Activated CD4-positive, alpha-beta T cell treated with anti-CD3 and anti-CD28 coated beads, Interleukin-2, Interleukin-6, amounts not matched to agents 100 ng/mL and 50 ng/mL, durations not matched to agents 16 hours and 8 hours (primary cell): Measurements from ENCODE around the gene PCDHGB6.
A peak's percentile ranks its signal among the peaks of the same experiment; 100 is the strongest.
"Not testable (repeated sequence)": the region's sequence is repeated elsewhere in the genome, so short reads cannot be mapped to it uniquely, and the experiment has no call there.

ENCODE experiments used
- DNase-seq: peaks from one replicate; pipeline ENCODE4 v3.0.0-alpha.2; 2020

Gene PCDHGB6

DNA sequence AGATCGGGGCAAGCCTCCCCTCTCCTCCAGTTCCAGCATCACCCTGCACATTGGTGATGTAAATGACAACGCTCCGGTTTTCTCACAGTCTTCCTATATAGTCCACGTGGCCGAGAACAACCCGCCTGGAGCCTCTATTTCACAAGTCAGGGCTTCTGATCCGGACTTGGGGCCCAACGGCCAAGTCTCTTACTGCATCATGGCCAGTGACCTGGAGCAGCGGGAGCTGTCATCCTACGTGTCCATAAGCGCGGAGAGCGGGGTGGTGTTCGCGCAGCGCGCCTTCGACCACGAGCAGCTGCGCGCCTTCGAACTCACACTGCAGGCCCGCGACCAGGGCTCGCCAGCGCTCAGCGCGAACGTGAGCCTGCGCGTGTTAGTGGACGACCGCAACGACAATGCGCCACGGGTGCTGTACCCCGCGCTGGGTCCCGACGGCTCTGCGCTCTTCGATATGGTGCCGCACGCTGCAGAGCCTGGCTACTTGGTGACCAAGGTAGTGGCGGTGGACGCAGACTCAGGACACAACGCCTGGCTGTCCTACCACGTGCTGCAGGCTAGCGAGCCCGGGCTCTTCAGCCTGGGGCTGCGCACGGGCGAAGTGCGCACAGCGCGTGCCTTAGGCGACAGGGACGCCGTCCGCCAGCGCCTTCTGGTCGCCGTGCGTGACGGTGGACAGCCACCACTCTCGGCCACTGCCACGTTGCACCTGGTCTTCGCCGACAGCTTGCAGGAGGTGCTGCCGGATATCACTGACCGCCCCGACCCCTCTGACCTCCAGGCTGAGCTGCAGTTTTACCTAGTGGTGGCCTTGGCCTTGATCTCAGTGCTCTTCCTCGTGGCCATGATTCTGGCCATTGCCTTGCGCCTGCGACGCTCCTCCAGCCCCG, 18.4 kb upstream of the PCDHGB6 start:
- no peak for DNase-seq

DNA sequence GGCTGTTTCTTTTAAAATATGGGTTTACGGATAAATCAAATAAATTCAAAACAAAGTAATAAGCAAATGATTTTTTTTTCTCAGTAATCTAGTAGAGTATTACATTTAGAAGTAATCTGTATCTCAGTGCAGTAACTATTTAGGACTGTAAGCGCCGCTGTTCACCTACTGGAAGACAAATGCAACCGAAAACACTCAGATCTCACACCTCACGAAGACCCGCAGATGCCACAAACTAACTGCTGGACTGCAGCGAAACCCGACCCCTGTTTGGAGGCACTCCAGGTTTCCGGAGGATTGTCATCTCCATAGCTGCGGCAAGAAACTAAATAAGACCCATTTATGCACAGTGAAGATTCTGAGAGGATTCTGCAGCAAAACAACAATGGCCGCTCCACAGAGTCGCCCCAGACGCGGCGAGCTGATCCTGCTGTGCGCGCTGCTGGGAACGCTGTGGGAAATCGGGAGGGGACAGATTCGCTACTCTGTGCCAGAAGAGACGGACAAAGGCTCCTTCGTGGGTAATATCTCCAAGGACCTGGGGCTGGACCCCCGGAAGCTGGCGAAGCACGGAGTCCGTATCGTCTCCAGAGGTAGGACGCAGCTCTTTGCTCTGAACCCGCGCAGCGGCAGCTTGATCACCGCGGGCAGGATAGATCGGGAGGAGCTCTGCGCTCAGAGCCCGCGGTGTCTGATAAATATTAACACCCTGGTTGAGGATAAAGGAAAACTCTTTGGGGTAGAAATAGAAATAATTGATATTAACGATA, 15.2 kb upstream of the PCDHGB6 start, which contains the start of gene PCDHGA8:
PCDHGA8 (plus strand) TSS at position 205 of the 770 bp plus-strand sequence; CDS start at position 386, 181 bp downstream.
- no peak for DNase-seq

DNA sequence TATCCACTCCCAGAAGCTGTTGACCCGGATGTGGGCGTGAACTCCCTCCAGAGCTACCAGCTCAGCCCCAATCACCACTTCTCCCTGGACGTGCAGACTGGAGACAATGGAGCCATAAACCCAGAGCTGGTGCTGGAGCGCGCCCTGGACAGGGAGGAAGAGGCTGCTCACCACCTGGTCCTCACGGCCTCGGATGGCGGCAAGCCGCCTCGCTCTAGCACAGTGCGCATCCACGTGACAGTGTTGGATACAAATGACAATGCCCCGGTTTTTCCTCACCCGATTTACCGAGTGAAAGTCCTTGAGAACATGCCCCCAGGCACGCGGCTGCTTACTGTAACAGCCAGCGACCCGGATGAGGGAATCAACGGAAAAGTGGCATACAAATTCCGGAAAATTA, 14.6 kb upstream of the PCDHGB6 start:
- DNase-seq, result no peak

DNA sequence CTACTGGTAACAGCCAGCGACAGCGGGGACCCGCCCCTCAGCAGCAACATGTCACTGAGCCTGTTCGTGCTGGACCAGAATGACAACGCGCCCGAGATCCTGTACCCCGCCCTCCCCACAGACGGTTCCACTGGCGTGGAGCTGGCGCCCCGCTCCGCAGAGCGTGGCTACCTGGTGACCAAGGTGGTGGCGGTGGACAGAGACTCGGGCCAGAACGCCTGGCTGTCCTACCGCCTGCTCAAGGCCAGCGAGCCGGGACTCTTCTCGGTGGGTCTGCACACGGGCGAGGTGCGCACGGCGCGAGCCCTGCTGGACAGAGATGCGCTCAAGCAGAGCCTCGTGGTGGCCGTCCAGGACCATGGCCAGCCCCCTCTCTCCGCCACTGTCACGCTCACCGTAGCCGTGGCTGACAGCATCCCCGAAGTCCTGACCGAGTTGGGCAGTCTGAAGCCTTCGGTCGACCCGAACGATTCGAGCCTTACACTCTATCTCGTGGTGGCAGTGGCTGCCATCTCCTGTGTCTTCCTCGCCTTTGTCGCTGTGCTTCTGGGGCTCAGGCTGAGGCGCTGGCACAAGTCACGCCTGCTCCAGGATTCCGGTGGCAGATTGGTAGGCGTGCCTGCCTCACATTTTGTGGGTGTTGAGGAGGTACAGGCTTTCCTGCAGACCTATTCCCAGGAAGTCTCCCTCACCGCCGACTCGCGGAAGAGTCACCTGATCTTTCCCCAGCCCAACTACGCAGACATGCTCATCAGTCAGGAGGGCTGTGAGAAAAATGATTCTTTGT, 13.2 kb upstream of the PCDHGB6 start:
- not testable (repeated sequence) for DNase-seq

DNA sequence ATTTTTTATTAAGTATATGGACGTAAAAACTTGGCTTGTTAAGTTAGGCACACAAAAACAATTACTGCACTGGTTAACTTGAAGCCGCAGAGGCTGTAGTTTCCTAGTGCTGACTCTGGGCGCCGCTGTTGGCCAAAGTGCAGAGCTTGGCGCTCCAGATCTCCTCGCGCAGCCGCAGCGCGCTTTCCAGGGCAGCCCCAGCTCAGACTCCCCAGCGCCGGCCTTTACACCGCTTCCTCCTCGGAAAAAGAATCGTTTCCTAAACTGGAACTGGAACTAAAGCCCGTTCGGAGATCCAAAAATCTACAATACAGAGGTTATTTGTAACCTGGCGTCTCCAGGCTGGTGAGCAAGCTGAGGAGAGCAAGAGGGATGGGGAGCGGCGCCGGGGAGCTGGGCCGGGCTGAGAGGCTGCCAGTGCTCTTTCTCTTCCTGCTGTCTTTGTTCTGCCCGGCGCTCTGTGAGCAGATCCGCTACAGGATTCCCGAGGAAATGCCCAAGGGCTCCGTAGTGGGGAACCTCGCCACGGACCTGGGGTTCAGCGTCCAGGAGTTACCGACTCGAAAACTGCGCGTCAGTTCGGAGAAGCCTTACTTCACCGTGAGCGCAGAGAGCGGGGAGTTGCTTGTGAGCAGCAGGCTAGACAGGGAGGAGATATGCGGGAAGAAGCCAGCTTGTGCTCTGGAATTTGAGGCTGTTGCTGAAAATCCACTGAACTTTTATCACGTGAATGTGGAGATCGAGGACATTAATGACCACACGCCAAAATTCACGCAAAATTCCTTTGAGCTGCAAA, 9.9 kb upstream of the PCDHGB6 start, which contains the start of gene PCDHGB5:
PCDHGB5 (plus strand) TSS at position 192 of the 796 bp plus-strand sequence; CDS start at position 373, 181 bp downstream.
- DNase-seq, result peak; percentile 58

DNA sequence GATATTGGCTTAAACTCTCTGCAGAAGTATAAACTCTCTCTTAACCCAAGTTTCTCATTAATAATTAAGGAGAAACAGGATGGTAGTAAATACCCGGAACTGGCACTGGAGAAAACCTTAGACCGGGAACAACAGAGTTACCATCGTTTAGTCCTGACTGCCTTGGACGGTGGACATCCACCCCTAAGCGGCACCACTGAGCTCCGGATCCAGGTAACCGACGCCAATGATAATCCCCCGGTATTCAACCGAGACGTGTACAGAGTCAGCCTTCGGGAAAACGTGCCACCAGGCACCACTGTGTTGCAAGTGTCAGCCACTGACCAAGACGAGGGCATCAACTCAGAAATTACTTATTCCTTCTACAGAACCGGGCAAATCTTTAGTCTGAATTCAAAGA, 9.2 kb upstream of the PCDHGB6 start:
- no peak for DNase-seq

DNA sequence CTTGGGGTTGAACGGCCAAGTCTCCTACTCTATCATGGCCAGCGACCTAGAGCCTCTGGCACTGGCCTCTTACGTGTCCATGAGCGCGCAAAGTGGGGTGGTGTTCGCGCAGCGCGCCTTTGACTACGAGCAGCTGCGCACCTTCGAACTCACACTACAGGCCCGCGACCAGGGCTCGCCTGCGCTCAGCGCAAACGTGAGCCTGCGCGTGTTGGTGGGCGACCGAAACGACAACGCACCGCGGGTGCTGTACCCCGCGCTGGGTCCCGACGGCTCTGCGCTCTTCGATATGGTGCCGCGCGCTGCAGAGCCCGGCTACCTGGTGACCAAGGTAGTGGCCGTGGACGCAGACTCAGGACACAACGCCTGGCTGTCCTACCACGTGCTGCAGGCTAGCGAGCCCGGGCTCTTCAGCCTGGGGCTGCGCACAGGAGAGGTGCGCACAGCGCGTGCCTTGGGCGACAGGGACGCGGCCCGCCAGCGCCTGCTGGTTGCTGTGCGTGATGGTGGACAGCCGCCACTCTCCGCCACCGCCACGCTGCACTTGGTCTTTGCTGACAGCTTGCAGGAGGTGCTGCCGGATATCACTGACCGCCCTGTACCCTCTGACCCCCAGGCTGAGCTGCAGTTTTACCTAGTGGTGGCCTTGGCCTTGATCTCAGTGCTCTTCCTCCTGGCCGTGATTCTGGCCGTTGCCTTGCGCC, 8.1 kb upstream of the PCDHGB6 start:
- DNase-seq, result no peak

DNA sequence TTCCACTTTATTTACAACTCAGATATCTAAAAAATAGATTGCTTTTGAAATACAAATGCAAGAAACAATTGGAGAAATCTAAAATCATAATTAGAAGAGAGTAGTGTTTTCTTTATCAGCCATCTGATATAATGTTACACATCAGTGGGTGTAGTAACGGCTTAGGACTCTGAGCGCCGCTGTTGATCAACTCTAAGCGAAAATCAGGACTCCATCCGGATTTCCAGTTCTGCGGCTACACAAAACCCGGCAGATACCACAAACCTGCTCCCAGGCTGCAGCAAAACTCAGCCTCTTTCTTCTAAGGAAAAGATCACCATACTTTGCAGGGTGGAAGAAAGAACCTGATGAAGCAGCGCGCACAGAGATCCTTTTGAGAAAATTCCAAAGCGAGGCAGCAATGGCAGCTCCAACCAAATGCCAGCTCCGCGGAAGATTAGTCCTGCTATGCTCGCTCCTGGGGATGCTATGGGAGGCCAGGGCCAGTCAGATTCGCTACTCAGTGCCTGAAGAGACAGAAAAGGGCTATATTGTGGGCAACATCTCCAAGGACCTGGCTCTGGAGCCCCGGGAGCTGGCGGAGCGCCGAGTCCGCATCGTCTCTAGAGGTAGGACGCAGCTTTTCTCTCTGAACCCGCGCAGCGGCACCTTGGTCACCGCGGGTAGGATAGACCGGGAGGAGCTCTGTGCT, 5.1 kb upstream of the PCDHGB6 start, which contains the start of gene PCDHGA9:
PCDHGA9 (plus strand) TSS at position 226 of the 691 bp plus-strand sequence; CDS start at position 401, 175 bp downstream.
- peak; percentile 15 for DNase-seq

DNA sequence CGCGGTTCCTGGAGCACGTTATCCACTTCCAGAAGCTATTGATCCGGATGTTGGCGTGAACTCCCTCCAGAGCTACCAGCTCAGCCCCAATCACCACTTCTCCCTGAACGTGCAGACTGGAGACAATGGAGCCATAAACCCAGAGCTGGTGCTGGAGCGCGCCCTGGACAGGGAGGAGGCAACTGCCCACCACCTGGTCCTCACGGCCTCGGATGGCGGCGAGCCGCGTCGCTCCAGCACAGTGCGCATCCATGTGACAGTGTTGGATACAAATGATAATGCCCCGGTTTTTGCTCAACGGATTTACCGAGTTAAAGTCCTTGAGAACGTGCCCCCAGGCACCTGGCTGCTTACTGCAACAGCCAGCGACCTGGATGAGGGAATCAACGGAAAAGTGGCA, 4.4 kb upstream of the PCDHGB6 start:
- DNase-seq, result no peak

DNA sequence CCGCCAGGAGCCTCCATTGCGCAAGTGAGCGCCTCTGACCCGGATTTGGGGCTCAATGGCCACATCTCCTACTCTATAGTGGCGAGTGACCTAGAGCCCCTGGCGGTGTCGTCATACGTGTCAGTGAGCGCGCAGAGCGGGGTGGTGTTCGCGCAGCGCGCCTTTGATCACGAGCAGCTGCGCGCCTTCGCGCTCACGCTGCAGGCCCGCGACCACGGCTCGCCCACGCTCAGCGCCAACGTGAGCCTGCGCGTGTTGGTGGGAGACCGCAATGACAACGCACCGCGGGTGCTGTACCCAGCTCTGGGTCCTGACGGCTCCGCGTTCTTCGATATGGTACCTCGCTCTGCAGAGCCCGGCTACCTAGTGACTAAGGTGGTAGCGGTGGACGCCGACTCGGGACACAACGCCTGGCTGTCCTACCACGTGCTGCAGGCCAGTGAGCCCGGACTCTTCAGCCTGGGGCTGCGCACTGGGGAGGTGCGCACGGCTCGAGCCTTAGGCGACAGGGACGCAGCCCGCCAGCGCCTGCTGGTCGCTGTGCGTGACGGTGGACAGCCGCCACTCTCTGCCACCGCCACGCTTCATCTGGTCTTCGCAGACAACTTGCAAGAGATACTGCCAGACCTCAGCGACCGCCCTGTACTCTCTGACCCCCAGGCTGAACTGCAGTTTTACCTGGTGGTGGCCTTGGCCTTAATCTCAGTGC, 1.9 kb downstream of the PCDHGB6 start:
- DNase-seq, result no peak

DNA sequence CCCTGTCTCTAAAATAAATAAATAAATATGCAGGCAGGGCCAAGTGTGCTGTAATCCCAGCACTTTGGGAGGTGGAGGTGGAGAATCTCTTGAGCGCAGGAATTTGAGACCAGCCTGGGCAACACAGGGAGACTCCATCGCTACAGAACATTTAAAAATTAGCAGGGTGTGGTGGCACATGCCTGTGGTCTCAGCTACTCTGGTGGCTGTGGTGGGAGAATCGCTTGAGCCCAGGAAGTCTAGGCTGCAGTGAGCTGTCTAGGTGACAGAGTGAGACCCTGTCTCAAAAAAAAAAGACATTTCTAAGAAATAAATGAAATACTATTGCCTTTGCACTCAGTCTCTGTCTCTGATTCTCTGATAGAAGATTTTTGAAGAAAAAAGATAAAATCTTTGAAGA, 3.8 kb downstream of the PCDHGB6 start:
- no peak for DNase-seq

DNA sequence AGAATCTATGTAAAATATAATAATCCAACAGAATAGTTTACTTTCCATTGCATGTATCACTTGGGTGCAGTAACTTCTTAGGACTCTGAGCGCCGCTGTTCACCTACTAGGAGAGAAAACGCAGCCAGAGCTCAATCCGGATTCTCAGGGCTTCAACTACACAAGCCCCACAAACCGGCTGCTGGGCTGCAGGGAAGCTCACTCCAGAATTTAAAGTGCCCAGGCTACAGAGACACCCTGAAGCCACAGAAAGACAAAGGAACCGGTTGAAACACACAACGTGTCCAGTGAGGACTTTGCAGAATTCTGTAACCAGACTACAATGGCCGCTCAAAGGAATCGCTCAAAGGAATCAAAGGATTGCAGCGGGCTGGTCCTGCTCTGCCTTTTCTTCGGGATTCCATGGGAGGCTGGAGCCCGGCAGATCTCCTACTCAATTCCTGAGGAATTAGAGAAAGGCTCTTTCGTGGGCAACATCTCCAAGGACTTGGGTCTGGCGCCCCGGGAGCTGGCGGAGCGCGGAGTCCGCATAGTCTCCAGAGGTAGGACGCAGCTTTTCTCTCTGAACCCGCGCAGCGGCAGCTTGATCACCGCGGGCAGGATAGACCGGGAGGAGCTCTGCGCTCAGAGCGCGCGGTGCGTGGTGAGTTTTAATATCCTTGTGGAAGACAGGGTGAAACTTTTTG, 5.2 kb downstream of the PCDHGB6 start, which contains the start of gene PCDHGA10:
PCDHGA10 (plus strand) TSS at position 134 of the 686 bp plus-strand sequence; CDS start at position 323, 189 bp downstream.
- DNase-seq, result peak; percentile 64

DNA sequence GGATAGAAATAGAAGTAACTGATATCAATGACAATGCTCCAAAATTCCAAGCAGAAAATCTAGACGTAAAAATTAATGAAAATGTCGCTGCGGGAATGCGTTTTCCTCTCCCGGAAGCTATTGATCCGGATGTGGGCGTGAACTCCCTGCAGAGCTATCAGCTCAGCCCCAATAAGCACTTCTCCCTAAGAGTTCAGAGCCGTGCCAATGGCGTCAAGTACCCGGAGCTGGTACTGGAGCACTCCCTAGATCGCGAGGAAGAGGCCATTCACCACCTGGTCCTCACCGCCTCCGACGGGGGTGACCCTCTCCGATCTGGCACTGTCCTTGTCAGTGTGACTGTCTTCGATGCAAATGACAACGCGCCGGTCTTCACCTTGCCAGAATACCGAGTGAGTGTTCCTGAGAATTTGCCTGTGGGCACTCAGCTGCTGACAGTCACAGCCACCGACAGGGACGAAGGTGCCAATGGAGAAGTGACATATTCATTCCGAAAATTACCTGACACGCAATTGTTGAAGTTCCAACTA, 5.8 kb downstream of the PCDHGB6 start:
- DNase-seq, result no peak

DNA sequence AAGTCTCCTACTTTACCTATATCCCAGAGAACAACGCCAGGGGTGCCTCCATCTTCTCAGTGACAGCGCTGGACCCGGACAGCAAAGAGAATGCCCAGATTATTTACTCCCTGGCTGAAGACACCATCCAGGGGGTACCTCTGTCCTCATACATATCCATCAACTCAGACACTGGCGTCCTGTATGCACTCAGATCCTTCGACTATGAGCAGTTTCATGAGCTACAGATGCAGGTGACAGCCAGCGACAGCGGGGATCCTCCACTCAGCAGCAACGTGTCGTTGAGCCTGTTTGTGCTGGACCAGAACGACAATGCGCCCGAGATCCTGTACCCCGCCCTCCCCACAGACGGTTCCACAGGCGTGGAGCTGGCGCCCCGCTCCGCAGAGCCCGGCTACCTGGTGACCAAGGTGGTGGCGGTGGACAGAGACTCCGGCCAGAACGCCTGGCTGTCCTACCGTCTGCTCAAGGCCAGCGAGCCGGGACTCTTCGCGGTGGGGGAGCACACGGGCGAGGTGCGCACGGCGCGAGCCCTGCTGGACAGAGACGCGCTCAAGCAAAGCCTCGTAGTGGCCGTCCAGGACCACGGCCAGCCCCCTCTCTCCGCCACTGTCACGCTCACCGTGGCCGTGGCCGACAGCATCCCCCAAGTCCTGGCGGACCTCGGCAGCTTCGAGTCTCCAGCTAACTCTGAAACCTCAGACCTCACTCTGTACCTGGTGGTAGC, 6.9 kb downstream of the PCDHGB6 start:
- DNase-seq, result not testable (repeated sequence)

DNA sequence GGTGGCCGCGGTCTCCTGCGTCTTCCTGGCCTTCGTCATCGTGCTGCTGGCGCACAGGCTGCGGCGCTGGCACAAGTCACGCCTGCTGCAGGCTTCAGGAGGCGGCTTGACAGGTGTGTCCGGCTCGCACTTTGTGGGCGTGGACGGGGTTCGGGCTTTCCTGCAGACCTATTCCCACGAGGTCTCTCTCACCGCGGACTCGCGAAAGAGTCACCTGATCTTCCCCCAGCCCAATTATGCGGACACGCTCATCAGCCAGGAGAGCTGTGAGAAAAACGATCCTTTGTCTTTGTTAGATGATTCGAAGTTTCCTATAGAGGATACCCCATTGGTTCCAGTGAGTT, 7.4 kb downstream of the PCDHGB6 start:
- not testable (repeated sequence) for DNase-seq

DNA sequence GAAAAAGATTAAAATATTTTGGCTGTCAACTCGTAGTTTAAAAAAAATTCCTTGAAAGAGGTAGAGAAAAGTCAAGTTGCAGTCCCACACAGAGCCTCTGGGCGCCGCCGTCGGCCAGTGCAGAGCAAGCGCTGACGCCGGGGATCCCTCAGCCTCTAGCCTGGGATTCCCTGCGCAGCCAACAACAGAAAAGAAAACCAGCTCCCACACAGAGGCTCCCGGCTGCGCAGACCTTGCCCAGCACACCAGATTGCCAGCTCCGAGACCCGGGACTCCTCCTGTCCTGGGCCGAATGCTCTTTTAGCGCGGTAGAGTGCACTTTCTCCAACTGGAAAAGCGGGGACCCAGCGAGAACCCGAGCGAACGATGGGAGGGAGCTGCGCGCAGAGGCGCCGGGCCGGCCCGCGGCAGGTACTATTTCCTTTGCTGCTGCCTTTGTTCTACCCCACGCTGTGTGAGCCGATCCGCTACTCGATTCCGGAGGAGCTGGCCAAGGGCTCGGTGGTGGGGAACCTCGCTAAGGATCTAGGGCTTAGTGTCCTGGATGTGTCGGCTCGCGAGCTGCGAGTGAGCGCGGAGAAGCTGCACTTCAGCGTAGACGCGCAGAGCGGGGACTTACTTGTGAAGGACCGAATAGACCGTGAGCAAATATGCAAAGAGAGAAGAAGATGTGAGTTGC, 9.8 kb downstream of the PCDHGB6 start, which contains the start of gene PCDHGB7:
PCDHGB7 (plus strand) TSS at position 184 of the 679 bp plus-strand sequence; CDS start at position 367, 183 bp downstream.
- peak; percentile 66 for DNase-seq
